Dermis blood vessel endothelial cell (primary cell): Measurements from ENCODE around the gene DLX3. TPM values are rescaled to one million over a fixed set of nuclear protein-coding genes. Genes with fewer than 3 reads are reported as not detected.

ENCODE experiments used
- DNase-seq: peaks from one replicate; pipeline ENCODE4 v3.0.0; 2010
- total RNA-seq: library from RNA; depleted of rRNA; stranded (reverse); fragments of >200 nt; gene quantifications from 2 replicates; pipeline ENCODE4 v1.2.3, GENCODE V29; 2014

Gene DLX3
- total RNA-seq, 1 donor from 2014 or later: not detected

DNA sequence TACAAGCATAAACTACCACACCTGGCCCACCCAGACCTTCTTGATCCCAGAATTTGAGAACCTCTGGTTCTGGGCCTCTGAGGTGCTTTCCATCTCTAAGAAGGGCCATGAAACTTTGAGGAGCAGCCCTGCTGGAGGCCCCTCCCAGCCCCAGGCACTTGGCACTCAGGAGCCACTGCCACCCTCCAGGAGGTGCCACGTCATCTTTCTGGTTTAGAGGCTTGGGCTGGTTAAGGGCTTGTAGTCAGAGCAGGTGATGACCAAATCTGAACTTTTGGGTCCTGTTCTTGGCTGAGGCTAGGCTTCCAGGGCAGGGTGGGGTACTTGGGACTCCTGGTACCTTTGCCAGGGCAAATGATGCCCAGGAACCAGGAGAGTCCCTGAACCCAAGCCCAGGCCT lies 39.9 kb downstream of the DLX3 start:
- DNase-seq: no peak

DNA sequence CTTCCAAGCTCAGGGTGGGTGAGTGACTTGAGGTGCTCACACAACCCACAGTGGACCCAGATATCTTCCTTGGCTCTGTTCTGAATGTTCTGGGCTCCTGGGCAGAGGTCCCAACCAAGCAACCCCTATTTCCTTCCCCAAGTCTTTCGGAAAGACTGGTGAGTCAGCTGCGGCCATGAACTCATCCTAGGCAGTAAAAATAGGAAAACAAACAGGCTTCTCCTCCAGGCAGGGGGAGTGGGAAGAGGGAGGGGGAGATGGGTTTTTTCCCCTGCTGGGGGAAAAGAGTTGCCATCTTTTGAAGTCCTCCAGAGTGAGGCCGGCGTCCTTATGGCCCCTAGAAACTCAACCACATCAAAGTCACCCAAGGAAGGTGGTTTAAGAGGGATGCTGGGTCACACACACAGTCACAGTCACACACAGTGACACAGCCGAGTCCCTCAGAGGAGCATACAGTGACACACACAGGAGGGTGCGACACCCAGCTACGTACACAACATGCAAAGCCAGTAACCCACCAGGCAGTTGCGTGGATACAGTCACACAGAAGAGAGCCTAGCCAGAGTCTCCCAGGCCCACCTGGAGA lies 42.0 kb downstream of the DLX3 start:
- peak; percentile 62 for DNase-seq

DNA sequence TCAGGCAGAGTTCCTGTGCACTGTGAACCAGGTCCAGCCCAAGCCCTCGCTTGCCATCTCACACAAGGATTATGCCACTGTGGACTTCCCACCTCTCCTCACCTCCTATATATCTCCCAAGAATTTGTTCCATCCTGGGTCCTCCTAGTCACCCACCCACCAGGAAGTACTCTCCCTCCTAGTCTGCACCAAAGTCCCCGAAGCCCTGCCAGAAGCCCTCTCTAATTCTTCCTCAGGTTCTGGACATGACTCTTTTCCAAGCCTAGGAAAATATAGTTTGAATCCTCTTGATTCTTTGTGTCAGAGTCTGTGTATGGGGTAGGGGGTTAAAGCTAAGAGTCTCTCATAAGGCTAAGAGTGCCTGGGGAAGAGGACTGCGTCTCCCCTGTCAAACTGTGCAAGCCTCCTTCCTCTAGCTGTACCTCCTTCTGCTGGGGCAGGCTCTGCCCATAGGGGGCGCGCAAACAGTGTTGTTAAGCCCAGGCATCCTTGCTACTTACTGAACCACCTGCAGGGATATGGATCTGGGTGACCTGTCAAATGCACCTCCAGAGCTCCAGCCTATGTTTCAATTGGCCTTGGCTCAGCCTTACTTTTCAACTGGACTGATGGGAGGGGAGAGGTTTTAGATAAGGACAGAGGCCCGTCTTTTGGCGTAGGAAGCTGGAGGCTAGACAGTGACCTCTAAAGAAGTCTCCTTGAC lies 42.7 kb downstream of the DLX3 start:
- DNase-seq: peak; percentile 83

DNA sequence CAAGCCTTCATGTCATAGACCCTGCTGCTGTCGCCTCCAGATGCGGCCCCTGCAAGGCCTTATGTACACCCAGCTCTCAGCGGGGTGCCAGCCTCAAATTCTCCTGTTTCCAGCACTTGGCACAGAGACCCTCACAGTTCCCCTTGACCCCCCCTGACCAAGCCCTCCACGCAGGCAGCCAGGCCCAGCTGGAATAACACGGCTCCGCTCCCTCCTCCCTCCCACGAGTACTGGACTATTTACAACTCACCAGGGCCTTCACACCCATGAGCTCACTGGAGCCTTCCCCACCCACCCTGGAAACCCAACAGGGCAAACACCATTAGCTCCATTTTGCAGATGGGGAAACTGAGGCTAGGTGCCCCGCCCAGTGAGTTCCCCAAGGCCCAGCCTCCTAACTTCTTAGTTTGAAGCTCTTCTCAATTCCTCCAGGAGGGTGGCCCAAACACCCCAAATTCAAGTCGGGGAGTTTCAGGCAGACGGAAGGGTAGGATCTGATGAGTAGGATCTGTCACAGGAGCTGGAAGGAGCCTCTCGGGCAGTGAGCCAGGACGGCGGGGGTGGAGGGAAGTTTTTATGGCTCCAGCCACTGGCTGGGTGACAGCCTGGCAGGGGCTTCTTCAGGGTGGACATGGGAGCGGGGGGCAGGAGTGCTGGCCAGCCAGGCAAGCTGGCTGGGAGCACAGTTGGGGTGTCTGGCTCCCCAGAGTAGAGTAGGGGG lies 43.5 kb downstream of the DLX3 start:
- peak; percentile 26 for DNase-seq

DNA sequence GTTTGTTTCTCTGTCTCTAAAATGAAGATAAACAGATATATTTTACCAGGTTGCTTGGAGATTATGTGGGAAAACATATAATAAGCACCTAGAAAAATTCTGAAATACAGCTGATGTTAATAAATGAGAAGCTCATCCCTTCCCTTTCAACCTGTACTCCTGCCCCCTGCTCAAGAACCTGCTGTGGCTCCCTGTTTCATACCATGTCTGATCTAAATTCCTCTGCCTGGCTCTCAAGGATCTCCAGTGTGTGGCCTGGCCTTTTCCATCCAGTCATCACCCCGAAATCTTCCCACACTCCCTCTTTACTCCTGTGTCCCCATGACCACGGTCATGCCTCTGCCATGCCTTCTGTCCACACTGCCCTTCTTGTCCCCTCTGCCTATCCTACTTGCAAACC lies 45.4 kb downstream of the DLX3 start:
- DNase-seq: no peak

DNA sequence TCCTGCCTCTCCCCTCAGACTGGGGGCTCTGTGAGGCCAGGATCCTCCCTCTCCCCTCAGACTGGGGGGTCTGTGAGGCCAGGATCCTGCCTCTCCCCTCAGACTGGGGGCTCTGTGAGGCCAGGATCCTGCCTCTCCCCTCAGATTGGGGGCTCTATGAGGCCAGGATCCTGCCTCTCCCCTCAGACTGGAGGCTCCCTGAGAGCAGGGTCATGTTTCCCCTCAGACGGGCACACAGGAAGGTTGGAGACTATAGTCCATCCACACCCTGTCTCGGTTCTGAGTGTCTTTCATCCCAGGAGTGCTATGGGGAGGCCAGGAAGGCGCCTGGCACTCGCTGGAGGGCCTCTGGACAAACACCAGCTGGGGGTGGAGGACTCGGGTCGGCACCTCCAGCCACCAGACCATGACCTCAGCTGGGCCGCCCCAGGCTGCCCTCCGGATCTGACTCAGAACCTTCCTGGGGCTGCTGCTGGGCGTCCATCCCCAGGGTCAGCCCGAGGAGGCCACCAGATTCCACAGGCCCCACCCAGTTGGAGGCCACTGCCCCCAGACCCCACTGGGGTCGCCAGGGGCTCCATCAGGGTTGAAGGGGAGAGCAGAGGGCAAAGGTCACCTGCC lies 48.0 kb downstream of the DLX3 start:
- no peak for DNase-seq

DNA sequence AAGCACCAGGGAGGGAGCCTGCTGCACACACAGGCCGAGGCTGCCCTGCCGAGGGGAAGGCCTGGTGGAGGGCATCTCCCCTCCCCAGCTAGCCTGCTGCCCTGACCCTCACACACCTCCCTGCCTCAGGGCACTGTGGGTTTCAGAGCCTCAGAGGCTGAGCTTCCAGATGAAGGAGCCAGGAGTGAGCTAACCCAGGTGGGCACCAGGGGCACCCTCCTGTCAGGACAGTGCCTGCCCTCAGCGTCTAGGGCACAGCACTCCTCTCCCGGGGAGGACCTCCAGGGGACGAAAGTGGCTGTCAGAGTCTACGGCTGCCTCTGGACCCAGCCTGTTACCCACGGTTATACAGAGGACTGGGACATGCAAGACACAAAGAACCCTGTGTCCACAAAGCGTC lies 48.8 kb downstream of the DLX3 start:
- DNase-seq: no peak

DNA sequence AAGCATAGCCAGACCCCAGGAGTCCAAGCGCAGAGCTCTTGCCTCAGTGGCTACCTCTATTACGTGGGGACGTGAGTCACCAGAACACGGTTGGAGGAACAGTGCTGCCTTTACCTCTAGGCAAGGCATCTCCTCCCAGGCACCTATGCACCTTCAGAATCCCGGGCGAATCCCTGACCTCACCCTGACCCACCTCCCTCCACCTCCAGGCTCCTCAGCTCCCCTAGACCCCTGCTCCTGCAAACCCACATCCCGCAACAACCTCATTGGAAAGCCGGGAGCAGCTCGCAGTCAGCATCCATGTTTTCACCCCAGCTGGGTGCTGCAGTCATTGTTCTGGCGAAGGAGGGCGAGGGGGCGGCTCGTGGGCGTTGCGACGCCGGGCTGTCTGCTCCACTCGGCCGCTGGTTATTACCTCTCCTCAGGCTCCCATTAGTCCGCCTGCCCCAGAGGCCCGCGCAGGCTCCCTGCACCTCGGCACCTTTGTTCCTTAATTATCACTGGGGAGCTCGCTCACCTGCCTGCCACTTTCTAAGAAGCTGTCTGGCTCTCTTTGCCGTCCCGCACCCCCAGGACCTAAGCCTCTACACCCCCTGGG lies 50.7 kb downstream of the DLX3 start:
- DNase-seq: peak; percentile 9

DNA sequence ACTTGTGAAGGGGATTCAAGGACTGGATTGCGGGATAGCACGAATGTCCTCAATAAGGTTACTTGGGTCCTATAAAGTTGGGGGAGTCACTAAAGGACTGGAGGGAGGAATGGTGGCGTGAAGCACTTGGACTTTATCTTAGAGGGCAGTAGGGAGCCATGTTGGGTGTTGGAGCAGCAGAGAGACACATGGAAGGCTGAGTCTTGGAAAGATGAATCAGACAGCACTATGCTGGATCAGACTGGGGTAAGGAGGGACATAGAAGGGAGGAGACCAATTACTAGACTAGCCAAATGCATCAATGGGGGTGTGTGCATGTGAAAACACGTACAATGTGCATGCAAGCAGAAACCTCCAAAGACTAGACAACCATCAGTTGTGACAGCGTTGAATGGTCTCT lies 52.1 kb downstream of the DLX3 start:
- DNase-seq: no peak

DNA sequence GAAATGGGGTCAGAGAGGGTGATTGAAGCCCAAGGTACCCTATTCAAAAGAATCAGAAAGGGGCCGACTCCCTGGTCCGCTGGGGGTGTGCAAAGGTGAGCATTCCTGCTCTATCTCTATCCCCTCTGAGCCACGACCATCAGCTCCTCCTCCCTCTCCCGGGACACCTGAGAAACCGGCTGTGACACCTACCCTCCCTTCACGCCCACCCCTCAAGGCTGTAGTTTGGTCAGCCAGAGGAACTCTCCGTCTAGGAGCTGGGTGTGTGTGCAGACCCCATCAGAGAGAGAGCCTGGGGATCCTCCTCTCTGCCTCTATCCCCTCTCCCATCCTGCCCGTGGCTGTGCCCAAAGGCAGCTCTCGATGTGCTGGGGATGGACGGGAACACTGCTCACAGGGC lies 53.6 kb downstream of the DLX3 start:
- DNase-seq: no peak

Other genes starting within 250 kb of the DLX3 start
- 15.5 and 25.4 TPM in 2 replicates for gene FAM117A, start 231.1 kb downstream of the DLX3 start, total RNA-seq
- 88.0 and 133 TPM in 2 replicates for gene KAT7, start 206.5 kb downstream of the DLX3 start, total RNA-seq
- gene TAC4, start 147.2 kb downstream of the DLX3 start, total RNA-seq: not detected in 2 replicates
- gene DLX4, start 26.0 kb downstream of the DLX3 start, total RNA-seq: not detected in 2 replicates
- 116 and 190 TPM in 2 replicates for gene ITGA3, start 60.9 kb upstream of the DLX3 start, total RNA-seq
- gene PDK2, start 100.1 kb upstream of the DLX3 start, total RNA-seq: 12.3 and 20.8 TPM in 2 replicates
- 5.1 and 5.8 TPM in 2 replicates for gene SAMD14, start 134.9 kb upstream of the DLX3 start, total RNA-seq
- 35.2 and 45.8 TPM in 2 replicates for gene PPP1R9B, start 155.5 kb upstream of the DLX3 start, total RNA-seq
- not detected in 2 replicates for gene SGCA, start 170.8 kb upstream of the DLX3 start, total RNA-seq
- gene COL1A1, start 206.4 kb upstream of the DLX3 start, total RNA-seq: 4.2 and 12.6 TPM in 2 replicates